Measurements from ENCODE around the gene HOXC9.

DNA sequence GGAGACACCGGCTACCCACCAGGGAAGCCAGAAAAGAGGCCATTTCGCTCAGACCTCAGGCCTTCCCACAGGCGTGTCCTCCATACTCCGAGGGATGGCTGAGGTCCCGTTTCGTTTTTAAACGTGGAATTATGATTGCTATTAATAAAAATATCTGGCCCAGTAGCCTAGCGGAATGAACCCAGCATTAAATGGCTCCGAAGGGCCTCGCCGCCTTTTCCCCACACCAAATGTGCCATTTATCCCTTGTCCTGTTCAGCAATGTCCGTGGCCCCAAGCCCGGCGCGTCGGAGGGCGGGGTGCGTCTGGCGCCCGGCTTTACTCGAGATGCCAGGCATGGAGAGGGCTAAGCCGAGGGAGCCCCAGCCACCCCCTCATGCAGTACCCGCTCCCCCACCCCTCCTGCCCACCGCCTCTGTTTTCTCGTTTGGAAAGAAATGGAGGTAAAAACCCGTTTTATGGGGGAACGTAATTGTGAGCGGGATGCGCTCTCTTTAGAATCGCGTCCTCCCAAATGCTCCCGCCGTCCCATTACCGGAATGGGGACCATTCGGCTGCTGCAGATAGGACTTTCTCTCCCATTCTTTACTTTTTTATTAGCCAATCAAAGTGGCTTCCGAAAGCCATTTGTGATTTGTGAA is 14.5 kb downstream of the HOXC9 start:
- TF ChIP-seq POLR2A (IDR thresholded peaks at IDR 0.05; ENCODE audit: extremely low read depth, insufficient read length) (no peak), CTCF (IDR thresholded peaks at IDR 0.05; ENCODE audit: low read depth, low read length) (no peak), MYC (IDR thresholded peaks at IDR 0.05; ENCODE audit: low read depth, low read length) (no peak)
